NCI-H69 (cell line): Measurements from ENCODE around the gene ST8SIA6.
"Not testable (repeated sequence)": the region's sequence is repeated elsewhere in the genome, so short reads cannot be mapped to it uniquely, and the experiment has no call there.

Experiments
- DNase-seq: peaks from one replicate; lab custom pipeline; 2025; lab: John Stamatoyannopoulos, UW

The ST8SIA6 gene

GRCh38 chr10:17427201-17427600 is 27.2 kb downstream of the ST8SIA6 start:
- no peak for DNase-seq

- no peak for DNase-seq
Observed at GRCh38 chr10:17426263-17426750, 28.1 kb downstream of the ST8SIA6 start.

GRCh38 chr10:17425584-17426262 is 28.7 kb downstream of the ST8SIA6 start:
- no peak for DNase-seq

- no peak for DNase-seq
Observed at GRCh38 chr10:17423632-17424186, 30.7 kb downstream of the ST8SIA6 start.

GRCh38 chr10:17422931-17423330 is 31.5 kb downstream of the ST8SIA6 start:
- DNase-seq: no peak

GRCh38 chr10:17418249-17418648 is 36.1 kb downstream of the ST8SIA6 start:
- DNase-seq: no peak

- DNase-seq: no peak
Observed at GRCh38 chr10:17416442-17417211, 37.8 kb downstream of the ST8SIA6 start.

- DNase-seq: no peak
Observed at GRCh38 chr10:17415046-17415658, 39.2 kb downstream of the ST8SIA6 start.

- DNase-seq: no peak
Observed at GRCh38 chr10:17414484-17414883, 39.9 kb downstream of the ST8SIA6 start.

GRCh38 chr10:17413876-17414275 is 40.5 kb downstream of the ST8SIA6 start:
- no peak for DNase-seq

GRCh38 chr10:17412323-17412722 is 42.1 kb downstream of the ST8SIA6 start:
- peak; percentile 0 for DNase-seq

GRCh38 chr10:17410907-17411306 is 43.5 kb downstream of the ST8SIA6 start:
- DNase-seq: peak; percentile 2

GRCh38 chr10:17409170-17409733 is 45.1 kb downstream of the ST8SIA6 start:
- no peak for DNase-seq

- no peak for DNase-seq
Observed at GRCh38 chr10:17407047-17407446, 47.3 kb downstream of the ST8SIA6 start.

- no peak for DNase-seq
Observed at GRCh38 chr10:17406036-17406834, 48.2 kb downstream of the ST8SIA6 start.

- DNase-seq: no peak
Observed at GRCh38 chr10:17403161-17403560, 51.2 kb downstream of the ST8SIA6 start.

GRCh38 chr10:17402040-17402439 is 52.4 kb downstream of the ST8SIA6 start:
- DNase-seq: not testable (repeated sequence)

- DNase-seq: no peak
Observed at GRCh38 chr10:17396004-17396403, 58.4 kb downstream of the ST8SIA6 start.

- DNase-seq: no peak
Observed at GRCh38 chr10:17394854-17395253, 59.5 kb downstream of the ST8SIA6 start.

GRCh38 chr10:17387861-17388503 is 66.4 kb downstream of the ST8SIA6 start:
- DNase-seq: peak; percentile 14

- no peak for DNase-seq
Observed at GRCh38 chr10:17386616-17387075, 67.7 kb downstream of the ST8SIA6 start.
